ENCODE measurements around the gene RGS5.

GRCh38 chr1:163119707-163120106 lies 83.0 kb downstream of the RGS5 start:
- TF ChIP-seq CTCF (IDR thresholded peaks at IDR 0.05; ENCODE audit: insufficient read depth, low read length) (no peak), GABPA (IDR thresholded peaks at IDR 0.05; ENCODE audit: low read depth) (no peak), POLR2AphosphoS5 (IDR thresholded peaks at IDR 0.05; ENCODE audit: low read depth) (no peak), REST (IDR thresholded peaks at IDR 0.05; ENCODE audit: insufficient replicate concordance, low read depth) (no peak), SPI1 (IDR thresholded peaks at IDR 0.05; ENCODE audit: borderline replicate concordance, low read depth) (no peak)

Data from HL-60 (cell line).